Left kidney (tissue), 8 donors: ENCODE results near the gene KRTAP10-6. TPM values are rescaled to one million over a fixed set of nuclear protein-coding genes. Genes with fewer than 3 reads are reported as not detected.
"Not testable (repeated sequence)": the region's sequence is repeated elsewhere in the genome, so short reads cannot be mapped to it uniquely, and the experiment has no call there.

Source experiments
- DNase-seq: peaks from one replicate; pipeline ENCODE4 v3.0.0-alpha.2; 2013
- long read RNA-seq, 8 donors: transcript quantifications; one replicate each; lab custom pipeline, GENCODE V29; 2026
- polyA plus RNA-seq: library from polyadenylated mRNA; unstranded; fragments of 120-200 nt; gene quantifications from one replicate; pipeline ENCODE4 v1.2.1, GENCODE V29; 2013; ENCODE audit not compliant: insufficient read length

Gene KRTAP10-6, protein sequence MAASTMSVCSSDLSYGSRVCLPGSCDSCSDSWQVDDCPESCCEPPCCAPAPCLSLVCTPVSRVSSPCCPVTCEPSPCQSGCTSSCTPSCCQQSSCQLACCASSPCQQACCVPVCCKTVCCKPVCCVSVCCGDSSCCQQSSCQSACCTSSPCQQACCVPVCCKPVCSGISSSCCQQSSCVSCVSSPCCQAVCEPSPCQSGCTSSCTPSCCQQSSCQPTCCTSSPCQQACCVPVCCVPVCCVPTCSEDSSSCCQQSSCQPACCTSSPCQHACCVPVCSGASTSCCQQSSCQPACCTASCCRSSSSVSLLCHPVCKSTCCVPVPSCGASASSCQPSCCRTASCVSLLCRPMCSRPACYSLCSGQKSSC
- polyA plus RNA-seq = not detected
- long read RNA-seq, donor 1 = 0 reads
- long read RNA-seq, donor 2 = 0 reads
- long read RNA-seq, donor 3 = 0 reads
- long read RNA-seq, donor 4 = 0 reads
- long read RNA-seq, donor 5 = 0 reads
- long read RNA-seq, donor 6 = 0 reads
- long read RNA-seq, donor 7 = 0 reads
- long read RNA-seq, donor 8 = 0 reads

DNA sequence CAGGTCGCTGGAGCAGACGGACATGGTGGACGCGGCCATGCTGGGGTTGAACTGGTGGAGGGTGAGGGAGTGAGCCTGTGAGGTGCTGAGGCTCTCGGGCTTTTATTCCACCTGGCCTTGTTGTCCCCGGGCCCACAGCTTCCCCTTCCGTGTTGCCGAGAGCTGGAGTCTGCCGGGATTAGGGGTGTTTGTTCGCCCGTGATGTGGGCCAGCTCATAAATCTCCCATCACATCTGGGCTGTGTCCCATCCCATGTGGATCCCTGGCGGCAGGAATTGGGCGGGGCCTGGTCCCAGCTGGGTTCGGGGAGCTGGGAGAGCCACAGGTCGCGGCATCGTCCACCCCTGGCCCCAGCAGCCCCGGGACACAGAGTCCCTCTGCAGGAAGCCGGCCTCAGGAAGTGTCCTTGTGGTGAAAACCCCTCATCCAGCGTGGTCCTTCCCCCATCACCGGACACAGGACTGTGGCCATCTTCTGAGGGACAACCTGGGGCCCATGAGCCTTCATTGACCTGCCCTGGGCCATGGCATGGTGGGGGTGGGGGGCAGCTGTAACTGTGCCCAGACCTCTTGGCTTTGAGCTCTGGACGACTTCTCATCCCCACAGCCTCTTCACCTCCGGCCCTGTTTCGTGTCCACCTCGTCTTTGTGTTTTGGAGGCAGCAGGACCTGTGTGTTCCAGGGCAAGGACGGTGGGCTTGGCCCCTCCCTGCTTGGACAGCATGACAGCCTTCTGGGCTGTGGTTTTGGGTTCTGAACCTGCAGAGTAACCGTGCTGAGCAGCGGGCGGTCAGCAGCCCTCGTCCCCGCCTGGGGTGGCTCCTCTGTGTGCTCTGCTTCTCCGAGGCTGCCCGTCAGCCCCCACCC, at the start of gene KRTAP10-6:
Gene KRTAP10-6, minus strand, starts transcription at position 60 of the 866 bp plus-strand sequence. Its CDS starts 21 bp downstream, at position 39.
- DNase-seq = no peak

DNA sequence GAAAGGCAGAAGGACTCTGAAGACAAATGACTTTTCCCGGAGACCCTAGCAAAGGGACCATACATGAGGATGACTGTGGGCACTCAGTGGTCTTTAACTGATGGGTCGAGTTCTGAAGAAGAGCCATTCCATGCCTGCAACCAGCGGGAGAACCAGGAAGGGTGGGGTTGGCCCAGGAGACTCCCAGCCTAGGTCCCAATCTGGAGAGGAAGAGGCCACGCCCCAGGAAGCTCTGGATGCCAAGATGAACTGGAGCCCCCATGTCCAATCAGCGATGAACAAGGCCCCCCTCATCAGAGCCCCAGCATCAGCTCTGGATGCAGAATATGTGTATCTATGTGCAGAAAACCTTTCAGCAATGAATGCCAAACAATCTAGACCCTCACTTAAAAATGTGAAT, 48.5 kb upstream of the KRTAP10-6 start:
- no peak for DNase-seq

DNA sequence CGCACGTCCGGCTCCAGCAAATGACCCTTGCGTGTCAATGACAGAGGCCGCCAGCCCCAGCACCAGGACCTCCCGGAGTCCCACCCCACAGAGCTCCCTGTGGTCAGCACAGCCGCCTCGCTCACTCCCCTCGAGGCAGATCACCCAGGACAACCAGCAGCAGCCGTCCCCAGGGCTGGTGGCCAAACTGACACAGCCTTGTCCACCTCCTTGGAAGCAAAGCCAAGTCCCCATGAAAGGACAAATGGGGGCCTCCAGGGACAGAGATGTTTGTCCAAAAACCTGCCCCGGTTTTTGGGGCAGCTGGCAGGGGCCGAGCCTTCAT, 47.0 kb upstream of the KRTAP10-6 start:
- DNase-seq = no peak

DNA sequence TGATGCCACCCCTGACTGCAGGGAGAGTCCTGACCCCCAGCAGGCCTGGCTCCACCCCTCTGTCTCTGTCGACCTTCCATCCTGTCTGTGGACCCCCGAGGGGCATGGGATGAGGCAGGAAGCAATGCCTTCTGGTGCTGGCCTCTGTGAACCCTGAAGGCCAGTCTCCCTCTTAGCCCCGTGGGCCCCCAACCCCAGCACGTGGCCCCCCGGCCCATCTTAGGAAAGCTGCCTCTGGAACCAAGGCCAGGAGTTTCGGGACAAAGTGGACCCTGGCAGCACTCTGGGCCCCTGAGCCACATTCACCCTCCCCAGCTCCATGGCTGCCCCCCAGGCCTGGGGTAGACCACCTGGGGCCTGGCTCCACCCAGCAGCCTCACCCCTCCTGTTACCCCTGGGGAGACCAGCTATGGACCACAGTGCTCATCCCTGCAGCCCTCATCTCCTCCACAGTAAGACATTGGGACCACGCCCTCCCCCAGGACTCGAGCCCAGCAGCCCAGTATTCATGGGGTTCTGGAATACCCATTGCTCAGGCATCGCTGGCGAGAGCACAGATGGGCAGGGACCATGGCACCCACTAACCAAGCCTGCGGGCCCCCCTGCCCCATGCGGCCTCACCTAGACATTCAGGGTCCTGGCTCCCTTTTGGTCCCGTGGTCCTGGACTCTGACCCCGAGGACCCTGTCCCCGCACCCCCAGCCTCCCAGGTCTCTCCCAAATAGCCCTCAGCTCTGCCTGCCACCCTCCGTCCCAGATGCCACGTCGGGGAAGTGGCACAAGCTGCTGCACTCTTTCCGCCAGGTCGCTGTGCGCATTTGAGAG, 46.4 kb upstream of the KRTAP10-6 start:
- not testable (repeated sequence) for DNase-seq

DNA sequence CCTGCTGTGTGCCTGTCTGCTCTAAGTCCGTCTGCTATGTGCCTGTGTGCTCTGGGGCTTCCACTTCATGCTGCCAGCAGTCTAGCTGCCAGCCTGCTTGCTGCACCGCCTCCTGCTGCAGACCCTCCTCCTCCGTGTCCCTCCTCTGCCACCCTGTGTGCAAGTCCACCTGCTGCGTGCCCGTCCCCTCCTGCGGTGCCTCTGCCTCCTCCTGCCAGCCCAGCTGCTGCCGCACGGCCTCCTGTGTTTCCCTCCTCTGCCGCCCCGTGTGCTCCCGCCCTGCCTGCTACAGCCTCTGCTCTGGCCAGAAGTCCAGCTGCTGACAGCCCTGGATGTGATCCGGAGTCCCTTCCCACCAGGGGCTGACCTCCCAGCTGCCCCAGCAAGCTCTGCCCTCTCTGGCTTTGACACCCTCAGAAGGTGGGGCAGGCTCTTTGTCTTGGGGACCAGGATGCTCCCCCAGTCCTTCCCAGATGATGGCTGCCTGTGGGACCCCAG, 45.6 kb upstream of the KRTAP10-6 start:
- not testable (repeated sequence) for DNase-seq

DNA sequence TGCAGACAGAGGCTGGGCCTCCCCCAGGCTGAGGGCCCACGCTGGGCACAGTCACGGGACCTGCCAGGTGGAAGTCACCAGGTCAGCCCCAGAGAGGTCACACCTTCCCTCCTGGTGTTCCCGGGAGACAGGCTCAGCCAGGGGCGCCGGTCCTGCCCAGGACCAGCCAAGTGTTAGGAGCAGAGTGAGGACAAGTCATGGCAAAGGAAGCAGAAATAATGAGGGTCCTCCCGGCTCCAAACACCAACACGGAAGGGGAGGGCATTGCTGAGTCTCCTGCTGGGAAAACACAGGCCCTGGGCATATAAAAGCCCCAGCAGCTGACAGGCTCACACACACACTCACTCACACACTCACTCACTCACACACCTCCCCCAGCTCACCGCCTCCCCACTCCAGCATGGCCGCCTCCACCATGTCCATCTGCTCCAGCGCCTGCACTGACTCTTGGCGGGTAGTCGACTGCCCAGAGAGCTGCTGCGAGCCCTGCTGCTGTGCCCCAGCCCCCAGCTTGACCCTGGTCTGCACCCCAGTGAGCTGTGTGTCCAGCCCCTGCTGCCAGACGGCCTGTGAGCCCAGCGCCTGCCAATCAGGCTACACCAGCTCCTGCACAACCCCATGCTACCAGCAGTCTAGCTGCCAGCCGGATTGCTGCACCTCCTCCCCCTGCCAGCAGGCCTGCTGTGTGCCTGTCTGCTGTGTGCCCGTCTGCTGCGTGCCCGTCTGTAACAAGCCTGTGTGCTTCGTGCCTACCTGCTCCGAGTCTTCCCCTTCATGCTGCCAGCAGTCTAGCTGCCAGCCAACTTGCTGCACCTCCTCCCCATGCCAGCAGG, 44.9 kb upstream of the KRTAP10-6 start, which contains the start of gene KRTAP10-10:
Gene KRTAP10-10, plus strand, starts transcription at position 339 of the 833 bp plus-strand sequence. Its CDS starts 62 bp downstream, at position 401.
- no peak for DNase-seq

DNA sequence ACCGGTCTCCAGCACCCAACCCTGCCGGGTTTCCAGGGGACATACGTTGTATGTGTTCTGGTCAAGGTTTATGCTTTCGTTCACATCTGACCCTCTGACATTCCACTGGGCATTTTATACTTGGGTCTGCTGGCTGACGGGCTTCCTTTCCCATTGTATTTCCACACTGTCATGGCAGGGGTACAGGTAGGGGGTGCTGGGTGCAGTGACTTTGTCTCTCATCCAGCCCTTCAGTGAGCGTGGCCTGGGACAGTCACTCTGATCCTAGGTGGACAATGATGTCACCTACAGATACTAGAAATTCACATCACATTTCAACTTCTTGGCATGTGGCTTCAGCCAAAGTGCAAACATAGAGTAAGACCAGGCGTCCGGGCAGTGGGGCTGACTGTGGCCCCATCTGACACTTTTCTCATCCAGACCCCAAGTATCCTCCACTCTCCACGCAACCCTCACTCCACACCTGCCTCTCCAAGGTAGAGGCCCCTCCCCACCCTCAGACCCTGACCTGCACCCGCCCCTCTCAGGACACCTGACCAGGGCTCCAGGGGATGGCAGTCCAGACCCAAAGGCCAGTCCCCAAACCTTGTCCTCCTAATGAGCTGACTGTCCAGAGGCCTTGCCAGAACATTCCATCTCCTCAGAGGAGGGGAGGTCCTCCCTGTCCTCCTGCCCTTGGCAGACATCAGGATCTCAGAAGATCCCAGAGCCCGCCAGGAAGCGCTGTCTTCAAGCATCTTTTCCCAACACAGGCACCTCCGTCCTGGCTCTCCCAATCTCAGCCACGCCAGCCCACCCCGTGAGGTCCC, 44.1 kb upstream of the KRTAP10-6 start:
- no peak for DNase-seq

DNA sequence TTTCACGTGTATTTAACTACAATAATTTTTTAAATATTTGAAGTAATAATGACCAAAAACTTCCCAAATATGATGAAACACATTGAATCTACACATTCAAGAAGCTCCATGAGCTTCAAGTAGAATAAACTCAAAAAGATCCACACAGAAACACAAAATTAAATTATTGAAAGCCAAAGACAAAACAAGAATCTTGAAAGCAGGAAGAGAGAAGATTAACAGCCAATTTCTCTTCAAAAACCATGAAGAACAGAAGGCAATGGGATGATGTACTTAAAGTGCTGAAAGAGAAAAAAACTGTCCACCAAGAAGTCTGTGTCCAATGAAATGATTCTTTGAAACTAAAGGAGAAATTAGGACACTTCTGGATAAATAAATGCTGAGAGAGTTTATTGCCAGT, 39.8 kb upstream of the KRTAP10-6 start:
- no peak for DNase-seq

DNA sequence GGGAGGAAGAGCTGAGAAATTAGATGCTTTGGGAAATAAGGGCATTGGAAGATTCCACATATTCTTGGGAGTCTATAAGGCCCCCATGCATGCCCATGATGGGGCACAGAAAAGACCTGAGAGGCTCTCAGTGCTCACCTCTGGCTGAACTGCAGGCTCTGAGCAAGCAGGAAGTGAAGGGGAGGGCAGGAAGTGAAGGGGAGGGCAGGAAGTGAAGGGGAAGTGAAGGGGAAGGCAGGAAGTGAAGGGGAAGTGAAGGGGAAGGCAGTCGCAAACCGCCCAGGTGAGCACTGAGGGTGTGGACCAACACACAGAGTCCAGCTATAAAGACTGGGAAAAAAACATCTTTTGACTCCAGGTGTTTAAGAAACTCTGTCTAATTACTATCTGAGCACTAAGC, 38.1 kb upstream of the KRTAP10-6 start:
- DNase-seq = no peak

DNA sequence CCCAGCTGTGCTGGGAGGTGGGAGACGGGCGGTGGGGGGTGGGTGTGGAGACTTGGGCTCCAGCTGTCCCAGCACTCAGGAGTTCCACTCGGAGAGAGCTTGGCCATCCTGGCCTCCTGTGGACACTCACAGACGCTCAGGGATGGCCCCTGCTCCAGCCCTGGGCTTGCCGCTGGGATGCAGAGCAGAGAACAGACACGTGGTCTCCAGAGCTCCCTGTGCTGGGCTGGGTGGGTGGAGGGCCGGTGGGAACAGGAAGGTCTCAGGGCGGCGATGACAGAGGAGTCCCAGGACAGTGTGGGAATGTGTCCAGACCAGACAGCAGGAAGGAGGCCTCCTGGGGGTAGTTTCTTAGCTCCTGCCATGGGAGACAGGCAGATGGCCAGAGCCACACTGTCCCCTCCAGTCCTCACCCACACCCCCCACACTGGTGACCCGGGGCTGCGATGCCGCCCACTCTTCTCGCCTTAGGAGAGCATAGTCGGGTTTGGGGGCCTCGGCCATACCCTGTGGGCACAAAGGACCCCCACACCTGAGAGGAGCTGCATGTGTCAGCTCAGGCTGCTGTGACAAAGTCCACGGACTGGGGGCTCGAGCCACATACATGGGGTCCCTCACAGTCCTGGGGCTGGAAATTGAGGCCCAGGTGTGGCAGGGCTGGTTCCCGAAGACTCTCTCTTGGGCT, 36.5 kb upstream of the KRTAP10-6 start:
- no peak for DNase-seq

DNA sequence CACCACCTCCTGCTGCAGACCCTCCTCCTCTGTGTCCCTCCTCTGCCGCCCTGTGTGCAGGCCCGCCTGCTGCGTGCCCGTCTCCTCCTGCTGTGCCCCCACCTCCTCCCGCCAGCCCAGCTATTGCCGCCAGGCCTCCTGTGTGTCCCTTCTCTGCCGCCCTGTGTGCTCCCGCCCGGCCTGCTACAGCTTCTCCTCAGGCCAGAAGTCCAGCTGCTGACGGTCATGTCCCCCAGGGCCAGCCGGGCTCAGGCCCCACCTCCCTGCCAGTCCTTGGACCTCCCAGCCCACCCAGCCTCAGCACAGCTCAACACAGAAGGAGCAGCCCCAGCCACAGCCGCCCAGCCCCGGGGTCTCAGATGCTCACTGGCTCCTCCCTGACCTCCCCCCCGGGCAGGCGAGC, 35.5 kb upstream of the KRTAP10-6 start:
- DNase-seq = not testable (repeated sequence)

DNA sequence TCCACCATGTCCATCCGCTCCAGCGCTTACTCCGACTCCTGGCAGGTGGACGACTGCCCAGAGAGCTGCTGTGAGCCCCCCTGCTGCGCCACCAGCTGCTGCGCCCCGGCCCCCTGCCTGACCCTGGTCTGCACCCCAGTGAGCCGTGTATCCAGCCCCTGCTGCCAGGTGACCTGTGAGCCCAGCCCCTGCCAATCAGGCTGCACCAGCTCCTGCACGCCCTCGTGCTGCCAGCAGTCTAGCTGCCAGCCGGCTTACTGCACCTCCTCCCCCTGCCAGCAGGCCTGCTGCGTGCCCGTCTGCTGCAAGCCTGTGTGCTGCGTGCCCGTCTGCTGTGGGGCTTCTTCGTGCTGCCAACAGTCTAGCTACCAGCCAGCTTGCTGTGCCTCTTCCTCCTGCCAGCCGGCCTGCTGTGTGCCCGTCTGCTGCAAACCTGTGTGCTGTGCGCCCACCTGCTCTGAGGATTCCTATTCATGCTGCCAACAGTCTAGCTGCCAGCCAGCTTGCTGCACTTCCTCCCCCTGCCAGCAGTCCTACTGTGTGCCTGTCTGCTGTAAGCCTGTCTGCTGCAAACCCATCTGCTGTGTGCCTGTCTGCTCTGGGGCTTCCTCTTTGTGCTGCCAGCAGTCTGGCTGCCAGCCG, 35.0 kb upstream of the KRTAP10-6 start:
- DNase-seq = not testable (repeated sequence)

DNA sequence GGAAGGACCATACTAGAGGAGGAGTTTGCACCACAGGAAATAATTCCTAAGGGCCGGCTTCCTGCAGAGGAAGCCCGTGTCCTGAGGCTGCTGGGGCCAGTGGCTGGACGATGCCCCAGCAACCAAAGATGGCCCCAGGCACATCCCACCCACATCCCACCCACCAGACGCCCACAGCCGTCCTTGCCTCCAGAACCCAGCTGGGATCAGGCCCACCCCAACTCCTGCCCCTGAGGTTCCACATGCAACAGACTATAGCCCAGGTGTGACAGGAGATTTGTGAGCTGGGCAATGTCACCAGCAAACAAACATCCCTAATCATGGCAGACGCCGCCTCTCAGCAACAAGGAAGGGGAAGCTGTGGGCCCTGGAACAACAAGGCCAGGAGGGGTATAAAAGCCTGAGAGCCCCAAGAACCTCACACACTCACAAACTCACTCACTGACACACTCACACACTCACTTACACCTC, 34.4 kb upstream of the KRTAP10-6 start, which contains the start of gene KRTAP10-9:
Gene KRTAP10-9, plus strand, starts transcription at position 421 of the 471 bp plus-strand sequence. CDS start 79 bp downstream, outside the sequence.
- DNase-seq = no peak

DNA sequence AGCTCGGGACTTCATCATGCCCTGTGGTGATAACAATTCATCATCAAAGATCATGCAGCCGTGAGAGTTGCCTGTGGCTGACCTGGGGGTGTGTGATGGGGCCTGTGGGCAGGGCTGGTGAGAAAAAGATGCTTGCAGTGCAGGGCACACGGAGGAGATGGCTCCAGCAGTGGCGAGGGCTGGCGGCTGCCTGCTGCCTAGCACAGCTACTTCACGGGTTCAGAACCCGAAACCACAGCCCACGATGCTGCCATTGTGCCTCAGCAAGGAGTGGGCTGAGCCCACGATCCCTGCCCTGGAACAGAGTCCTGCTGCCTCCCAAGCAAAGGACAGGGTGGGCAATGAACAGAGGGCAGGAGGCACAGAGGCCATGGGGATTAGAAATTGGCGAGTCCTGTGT, 34.0 kb upstream of the KRTAP10-6 start:
- no peak for DNase-seq

DNA sequence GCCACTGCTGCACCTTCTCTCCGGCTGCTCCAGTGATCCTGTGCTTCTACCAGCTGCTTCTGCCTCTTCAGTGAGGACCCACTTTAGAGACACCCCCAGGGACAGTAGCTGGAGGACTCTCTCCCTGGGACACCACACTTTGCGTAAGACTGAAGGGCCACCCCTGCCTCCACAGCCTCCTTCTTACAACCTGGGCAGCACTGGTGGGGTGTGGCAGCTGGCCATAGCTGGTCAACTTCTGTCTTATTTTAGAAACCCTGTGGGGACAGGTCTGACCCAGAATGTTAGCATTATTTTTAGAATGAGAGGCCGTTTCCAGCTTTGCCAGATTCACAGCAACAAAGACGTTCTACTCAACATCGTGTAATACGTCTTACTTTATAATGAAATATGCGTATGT, 33.5 kb upstream of the KRTAP10-6 start:
- DNase-seq = no peak

DNA sequence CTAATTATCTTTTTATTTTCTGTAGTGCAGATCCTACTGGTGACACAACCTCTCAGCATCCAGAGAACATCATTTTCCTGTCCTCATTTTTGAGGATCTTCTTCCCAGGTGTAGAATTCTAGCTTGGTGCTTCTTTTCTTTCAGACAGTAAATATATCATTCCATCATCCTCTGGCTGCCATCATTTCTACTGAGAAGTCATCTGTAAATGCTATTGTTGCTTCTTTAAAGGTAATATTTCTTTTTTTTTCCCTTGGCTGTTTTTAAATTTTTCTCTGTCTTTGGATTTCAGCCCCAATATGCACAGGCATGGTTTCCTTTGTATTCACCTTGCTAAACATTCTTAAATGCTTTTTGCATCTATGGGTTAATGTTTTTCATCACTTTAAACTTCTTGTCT, 31.3 kb upstream of the KRTAP10-6 start:
- DNase-seq = no peak

DNA sequence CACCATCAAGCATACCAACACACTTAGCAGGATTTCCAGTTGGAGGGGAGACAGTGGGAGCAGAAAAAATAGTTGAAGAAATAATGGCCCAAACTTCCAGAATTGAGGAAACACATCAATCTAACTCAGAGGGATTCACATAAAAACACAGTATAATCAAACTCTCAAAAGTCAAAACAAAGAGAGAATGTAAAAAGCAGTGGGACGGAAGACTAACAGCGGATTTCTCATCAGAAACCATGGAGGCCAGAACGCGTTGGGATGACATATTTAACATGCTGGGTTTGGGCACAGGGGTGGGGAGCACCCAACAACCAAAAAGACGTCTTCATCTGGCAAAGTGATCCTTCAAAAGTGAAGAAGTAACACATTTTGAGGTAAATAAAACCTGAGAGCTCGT, 27.6 kb upstream of the KRTAP10-6 start:
- no peak for DNase-seq

DNA sequence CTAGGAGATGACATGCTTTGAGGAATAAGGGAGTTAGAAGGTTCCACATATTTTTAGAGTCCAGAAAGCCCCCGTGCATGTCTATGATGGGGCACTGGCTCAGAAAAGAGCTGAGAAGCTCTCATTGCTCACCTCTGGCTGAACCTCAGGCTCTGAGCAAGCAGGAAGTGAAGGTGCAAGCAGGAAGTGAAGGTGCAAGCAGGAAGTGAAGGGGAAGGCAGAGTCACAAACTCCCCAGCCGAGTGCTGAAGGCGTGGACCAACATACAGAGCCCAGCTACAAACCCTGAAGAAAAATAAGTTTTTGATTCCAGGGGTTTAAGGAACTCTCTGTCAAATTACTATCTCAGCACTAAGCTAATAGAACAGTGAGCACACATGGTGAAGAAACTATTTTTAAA, 26.6 kb upstream of the KRTAP10-6 start:
- DNase-seq = no peak
